GM21619 (cell line): ENCODE data around the gene SCN1A.
A peak's percentile ranks its signal among the peaks of the same experiment; 100 is the strongest.
"Not testable (repeated sequence)": the region's sequence is repeated elsewhere in the genome, so short reads cannot be mapped to it uniquely, and the experiment has no call there.

Experiments used
- ATAC-seq: cut with Tn5 transposase; IDR thresholded peaks from one replicate; pipeline ENCODE4 v1.9.1; 2021; ENCODE audit not compliant: unreplicated experiment

SCN1A gene

DNA sequence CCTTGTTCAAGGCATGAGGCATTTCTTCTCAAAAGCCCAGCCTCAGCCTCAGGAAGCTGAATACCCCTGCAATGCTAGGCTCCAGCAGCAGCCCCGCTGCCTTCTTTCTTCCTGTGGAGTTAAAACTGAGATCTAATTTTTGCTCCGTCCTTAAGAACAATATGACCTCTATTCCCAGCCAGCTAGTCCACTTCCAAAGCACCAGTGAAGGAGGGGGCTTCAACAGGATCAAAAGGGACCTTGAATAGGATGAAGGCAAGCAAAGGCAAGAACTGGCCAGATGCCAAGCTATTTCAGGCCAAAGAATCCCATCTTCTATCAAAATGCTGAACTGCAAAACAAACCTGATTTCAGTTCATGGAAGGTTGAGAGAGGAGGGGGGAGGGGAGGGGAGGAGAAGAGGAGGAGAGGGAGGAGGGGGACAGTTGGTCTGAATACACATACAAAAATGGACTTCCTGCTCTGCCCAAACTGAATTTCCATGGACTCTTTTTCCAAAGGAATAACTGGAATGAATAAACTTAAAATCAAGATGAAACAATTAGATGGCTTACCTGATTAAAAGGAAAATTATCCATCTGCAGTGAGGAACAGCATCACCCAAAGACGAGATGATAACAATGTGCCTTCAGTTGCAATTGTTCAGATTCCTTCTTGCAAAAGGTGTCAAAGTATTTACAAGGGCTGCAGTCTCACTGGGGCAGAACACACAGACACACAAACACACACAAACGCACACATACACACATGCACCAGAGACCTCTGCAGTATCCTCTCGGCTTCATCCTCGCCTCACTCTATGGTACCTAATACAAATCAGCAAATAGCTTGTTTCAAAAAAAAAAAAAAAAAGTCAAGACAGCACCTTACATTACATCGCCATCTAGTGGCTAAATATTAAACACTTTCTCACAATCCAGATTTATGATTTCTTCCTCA lies at the start of gene SCN1A:
Gene SCN1A (minus strand): TSS at position 804 of the 939 bp plus-strand sequence. CDS start 54,399 bp downstream, outside the sequence.
- peak; percentile 59 for ATAC-seq

DNA sequence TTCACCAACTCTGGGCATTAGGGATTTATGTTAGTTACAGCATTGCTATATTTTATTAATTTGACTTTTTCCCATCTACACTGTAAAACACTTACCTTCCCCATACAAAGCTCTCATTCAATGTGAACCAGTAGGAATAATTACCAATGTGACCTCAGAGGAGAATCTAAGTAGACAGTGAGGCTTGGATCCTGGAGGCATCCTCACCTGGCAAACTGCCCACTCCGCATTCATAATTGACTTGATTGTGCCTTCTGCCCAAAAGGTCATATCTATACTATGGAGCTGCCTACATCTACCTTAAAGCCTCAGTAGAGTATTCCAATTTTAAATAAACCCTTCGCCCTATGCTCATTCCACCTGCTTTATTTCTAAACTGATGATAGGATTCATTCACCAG lies 45.4 kb upstream of the SCN1A start:
- ATAC-seq = no peak

DNA sequence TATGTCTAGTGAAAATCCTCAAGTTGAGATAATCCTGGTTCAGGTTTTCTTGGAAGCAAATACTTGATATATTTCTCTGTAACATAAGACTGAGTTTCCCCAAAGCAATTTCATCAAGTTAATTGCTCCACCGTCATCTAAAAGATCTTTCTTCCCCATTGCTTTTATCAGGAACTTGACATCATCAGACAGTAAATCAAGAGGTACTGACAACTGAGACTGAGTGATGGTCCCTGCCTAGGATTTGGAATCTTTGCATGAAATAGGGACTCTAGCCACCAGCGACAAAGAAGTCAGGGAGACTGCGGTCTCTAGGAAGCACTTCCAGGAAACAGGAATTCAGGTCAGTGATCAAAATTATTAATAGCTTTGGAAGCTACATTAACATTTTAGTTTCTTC lies 43.4 kb upstream of the SCN1A start:
- no peak for ATAC-seq

DNA sequence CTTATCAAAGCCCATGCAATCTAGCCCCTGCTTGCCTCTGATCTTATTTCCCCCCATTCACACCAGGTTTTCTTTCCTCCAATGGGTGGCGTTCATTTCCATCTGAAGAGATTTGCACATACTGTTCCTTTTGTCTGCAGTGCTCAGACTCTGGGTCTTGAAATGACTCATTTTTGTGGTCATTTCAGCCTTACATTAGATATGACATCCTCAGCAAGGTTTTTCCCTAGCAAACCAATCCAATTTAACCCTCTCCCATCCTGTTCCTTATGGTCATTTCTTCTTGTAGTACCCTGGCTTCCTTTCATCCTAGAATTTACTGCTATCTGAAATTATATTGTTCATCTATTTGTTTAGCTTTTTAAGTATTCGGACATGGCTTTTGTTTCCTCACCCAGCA lies 42.5 kb upstream of the SCN1A start:
- ATAC-seq = peak; percentile 69

DNA sequence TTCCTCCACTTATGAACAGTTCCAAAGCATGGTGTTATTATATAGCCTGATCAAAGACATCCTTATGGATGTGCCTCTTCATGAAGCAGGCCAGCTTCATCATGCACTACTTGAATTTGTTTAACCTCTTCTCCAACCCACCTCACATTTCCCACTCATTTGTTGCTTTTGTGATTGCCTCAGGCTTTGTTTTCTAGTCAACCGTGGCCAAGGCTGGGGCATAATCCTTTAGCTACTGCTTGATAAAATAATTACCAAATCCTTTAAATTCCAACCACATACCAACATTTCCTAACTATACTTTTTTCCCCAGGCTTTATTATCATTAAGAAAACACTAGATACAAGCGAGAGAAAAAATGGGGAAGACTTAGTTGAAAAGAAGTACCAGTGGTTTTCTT lies 39.6 kb upstream of the SCN1A start:
- ATAC-seq = no peak

DNA sequence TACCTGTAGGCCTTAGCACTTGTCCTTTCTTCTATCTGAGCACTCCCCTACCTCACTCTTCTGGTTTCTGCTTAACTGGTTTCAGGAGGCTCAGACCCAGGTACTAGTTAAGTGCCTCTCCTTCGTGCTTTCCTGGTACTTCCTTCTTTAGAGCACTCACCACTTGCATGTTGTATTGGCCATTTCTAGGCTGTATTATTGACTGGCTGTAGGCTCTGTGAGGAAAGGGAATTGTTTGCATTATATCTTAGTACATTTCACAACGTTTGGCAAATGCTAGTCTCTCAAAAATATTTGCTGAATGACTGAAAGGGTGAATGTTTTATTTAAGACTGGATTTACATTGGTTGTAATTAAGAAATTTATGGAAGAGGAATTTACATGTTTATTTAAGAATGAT lies 36.0 kb upstream of the SCN1A start:
- ATAC-seq = no peak

DNA sequence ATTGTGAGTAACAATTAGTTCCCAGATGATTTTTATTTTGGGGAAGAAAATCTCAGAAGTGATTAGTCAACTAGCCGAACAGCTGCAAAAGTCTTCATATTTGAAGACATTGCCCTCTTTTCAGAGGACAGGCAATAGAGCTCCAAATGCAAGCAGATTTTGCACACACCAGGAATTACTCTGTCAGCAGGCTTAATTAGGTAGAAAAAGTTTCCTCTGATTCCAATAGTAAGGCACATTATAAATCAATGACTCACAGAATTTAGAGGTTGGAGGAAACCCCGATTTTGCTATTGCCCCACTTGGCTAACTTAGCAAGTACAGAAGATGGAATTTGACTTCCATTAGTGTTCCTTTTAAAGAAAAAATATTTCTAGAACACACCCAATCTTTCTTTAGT lies 30.7 kb upstream of the SCN1A start:
- no peak for ATAC-seq

DNA sequence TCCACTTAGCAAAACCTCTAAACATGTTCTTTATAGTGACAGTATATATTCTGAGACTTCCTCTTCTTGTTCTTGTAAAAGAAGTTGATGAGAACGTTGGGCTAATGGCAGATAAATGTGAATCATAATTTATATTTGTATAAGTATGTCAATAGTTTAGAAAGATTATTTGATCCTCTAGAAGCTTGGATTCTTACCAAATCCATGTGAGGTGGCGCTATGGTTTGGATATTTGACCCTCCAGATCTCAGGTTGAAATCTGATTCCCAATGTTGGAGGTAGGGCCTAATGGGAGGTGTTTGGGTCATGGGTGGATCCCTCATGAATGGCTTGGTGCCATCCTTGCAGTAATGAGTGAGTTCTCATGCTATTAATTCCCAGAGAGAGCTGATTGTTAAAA lies 29.8 kb upstream of the SCN1A start:
- ATAC-seq = no peak

DNA sequence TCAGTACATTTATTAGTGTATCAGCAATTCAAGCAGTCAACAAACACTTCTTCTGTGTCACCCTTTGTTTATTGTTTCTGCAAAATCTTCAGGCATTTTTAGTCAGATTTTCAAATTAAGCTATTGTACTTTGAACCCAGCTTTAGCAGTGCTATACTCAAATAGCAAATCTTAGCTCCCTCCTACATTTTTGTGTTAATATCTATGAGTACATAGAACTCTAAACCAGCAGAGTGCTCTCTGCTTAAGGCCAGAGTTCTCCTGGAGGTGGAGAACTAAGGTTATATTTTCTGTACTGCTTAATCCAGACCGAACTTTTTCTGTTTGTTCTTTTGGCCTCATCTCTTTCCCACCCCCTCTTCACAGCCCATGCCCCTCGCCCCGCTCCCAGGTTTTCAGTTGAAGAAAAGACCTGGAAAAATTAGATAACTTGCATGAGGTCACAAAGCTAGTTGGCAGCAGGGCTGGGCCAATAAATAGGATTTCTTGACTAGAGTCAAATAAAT lies 29.2 kb upstream of the SCN1A start:
- no peak for ATAC-seq

DNA sequence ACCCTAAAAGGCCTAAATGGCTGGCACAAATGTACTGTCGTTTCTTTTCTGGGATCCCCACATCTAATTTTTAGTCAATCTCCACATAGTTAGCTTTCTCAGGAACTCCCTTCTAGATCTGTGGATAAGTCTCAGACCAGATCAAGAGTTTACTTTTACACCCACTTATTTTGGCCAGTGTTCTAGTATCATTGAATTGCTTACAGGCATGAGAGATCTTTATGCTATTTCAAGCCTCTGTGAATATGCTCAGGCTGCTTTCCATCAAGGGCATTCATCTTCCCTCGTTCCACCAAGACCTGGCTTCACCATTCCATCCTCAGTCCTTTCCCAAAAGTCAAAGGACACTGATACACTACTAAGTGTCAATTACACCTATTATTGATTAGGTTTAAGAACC lies 27.8 kb upstream of the SCN1A start:
- ATAC-seq = no peak

DNA sequence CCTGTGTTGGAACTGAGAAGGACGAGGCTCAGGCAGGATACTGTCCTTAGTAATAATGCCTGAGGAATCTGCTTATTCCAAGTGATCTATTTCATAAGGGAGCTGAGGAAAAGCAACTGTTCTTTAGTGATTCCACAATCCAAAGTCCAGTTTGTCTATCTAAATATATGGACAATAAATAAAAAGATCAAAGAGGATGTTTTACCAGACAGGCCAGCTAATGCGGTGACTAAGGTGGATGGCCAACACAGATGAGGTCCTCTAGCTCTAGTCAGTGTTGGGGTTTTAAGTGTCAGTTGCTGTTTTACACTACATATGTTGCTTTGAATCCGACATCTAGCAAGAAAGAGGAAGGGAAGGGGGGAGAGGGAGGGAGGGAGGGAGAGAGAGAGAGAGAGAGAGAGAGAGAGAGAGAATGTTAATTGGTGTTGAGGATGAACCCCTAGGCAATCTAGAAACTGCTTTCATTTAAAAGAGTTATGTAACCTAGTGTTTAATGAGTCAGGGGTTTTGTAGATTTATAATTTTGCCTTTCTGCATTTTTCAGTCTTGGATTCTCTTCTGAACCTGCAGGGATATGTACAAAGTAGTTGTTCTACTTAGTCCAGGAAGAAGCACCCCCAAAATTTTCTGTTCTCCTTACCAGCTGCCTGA lies 27.0 kb upstream of the SCN1A start:
- ATAC-seq = no peak

DNA sequence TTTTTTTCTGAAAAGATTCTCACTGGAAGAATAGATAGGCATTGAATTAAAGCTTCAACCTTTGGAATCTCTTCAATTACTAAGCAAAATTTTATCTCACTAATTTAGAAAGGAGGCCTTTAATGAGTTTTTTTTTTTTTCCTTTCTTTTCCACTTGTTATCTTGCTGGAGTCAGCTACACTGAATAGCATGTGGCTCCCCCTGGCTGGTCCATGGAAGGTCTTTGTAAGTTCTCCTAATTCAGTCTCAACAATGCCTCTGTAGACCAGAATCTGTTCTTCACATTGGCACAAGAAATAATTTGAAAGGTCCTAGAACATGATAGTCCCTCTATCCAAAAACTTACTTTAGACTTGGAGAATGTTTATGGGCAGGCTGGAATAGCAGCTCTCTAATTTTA lies 24.2 kb upstream of the SCN1A start:
- ATAC-seq = no peak

DNA sequence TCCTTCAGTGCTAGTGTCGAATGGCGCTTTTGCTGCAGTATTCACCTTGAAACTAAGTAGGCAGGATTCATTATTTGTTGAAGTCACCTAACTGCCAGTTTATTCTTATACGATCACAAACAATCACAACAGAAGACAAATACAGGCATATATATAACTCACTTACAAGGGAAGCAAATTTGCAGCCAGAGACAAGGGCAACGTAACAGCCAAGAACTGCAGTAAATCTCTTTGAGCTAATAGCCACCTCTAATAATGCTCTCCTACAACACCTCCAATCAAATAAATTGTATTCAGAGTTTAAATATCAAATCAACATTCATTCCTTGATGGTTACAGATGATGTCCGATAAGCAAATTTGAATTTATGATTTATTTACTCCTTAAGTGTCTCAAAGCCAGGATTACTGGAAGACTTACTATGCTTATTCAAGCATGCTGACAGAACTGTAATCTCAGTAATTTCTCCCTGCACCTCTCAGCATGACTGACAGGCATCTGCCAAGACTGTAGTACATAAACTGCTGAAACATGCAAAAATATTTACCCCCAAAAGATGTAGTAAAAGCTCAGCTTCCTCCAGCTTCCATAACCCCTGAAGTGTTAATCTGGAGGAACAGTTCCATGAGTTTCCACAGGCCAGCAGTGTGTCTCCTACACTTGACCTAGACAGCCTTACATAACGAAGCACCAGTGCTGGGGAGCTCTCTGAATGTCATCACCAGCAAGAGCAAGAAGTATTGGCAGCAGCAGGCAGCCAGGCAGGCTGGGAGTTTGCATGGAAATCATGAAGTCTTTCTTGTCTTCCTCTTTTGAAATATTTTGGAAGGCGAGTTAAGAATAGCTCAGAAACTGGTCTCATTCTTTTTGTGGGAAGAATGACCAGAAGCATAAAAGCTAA lies 20.9 kb upstream of the SCN1A start:
- no peak for ATAC-seq

DNA sequence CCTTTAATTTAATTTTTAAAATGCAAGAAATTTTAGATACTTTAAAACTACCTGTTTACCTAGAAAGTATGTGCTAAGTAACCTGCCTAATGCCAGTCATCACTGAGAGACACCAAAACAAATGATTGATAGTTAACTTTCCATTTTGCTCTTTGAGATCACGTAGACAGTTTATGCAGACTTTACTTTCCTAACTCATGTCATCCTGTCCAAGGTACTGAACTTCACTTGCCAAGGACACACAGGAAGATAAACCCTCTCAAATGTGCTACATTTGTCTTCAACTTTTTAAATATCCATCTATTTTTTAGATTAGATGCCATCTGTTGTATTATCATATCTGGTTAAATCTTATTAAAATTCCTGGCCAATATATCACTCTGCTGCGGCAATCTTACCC lies 20.1 kb upstream of the SCN1A start:
- ATAC-seq = no peak

DNA sequence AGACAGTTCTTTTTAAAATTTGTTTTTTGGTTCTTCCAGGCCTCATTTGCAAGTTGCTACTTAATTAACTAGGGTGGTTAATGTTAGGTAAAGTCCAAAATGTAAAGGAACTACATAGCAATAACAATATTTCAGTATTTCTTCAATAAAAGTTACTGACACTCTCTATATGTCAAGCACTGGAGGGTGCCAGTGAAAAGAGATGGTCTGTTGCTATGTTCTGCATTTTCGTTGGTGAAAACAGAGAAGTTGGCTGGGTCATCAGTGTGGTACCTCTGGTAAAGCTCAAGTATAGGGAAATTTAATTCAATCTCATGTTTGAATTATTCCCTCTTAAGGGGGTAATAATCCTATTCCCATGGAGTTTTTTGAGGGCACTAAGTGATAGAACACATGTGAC lies 16.3 kb upstream of the SCN1A start:
- ATAC-seq = no peak

DNA sequence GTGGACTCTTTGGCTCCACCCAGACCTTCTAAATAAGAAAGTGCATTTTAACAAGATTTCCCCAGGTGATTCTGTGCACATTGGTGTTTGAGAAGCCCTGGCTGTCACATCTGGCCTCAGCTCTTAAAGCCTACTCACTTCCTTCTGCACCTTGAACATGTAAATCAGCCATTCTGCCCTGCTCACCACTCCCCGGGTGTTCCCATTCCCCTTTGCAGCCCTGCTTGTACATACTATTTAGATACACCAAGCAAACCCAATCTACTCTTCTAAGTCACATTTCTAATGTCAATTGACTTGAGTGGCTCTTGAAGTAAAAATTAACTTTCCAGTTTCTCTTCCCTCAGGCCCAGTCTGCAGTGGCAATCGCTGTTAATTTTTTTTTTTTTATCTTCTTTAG lies 13.1 kb upstream of the SCN1A start:
- ATAC-seq = no peak

DNA sequence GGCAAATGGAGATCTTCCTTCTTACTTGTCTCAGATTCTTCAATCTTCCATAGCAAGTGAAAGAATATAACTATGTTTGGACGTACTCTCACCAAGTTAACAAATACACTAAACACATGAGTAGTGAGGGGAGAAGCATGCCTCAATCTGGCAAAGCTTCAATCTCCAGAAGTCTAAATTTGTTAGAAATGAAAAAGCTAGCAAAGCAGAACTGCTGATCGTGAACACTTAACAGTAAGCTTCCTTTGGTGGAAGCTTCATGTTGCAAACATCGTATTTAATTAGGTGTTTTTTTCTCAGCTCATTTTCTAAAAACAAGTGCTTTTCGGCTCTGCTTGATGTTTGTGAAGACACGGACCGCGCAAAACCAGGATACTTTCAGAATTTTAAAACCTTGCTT lies 12.7 kb upstream of the SCN1A start:
- ATAC-seq = no peak

DNA sequence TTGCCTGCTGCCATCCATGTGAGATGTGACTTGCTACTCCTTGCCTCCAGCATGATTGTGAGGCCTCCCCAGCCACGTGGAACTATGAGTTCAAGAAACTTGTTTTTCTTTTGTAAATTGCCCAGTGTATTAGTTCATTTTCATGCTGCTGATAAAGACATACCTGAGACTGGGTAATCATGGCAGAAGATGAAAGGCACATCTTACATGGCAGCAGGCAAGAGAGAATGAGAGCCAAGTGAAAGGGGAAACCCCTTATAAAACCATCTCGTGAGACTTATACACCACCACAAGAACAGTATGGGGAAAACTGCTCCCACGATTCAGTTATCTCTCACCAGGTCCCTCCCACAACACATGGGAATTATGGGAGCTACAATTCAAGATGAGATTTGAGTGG lies 11.7 kb upstream of the SCN1A start:
- not testable (repeated sequence) for ATAC-seq

DNA sequence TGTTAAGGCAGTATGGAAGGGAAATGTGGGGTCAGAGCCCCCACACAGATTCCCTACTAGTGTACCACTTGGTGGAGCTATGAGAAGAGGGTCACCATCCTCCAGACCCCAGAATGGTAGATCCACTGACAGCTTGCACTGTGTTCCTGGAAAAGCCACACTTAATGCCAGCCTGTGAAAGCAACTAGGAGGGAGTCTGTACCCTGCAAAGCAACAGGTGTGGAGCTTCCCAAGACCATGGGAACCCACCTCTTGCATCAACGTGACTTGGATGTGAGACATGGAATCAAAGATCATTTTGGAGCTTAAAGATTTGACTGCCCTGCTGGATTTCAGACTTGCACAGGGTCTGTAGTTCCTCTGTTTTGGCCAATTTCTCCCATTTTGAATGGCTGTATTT lies 10.8 kb upstream of the SCN1A start:
- no peak for ATAC-seq

DNA sequence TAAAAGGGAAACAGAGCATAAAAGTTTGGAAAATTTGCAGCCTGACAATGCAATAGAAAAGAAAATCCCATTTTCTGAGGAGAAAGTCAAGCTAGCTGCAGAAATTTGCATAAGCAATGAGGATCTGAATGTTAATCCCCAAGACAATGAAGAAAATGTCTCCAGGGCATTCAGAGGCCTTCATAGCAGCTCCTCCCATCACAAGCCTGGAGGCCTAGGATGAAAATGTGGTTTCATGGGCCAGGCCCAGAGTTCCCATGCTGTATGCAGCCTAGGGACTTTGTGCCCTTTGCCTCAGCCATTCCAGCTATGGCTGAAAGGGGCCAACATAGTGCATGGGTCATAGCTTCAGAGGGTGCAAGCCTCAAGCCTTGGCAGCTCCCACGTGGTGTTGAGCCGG lies 10.3 kb upstream of the SCN1A start:
- no peak for ATAC-seq

DNA sequence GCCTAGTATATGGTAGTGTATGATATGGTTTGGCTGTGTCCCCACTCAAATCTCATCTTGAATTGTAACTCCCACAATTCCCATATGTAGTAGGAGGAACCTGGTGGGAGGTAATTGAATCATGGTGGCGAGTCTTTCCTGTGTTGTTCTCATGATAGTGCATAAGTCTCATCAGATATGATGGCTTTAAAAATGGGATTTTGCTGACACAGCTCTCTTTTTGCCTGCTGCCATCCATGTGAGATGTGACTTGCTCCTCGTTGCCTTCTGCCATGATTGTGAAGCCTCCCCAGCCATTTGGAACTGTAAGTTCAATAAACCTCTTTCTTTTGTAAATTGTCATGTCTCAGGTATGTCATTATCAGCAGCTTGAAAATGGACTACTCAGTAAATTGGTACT lies 9.5 kb upstream of the SCN1A start:
- ATAC-seq = no peak
